Measurements from ENCODE around the gene B4GALNT3.
A peak's percentile ranks its signal among the peaks of the same experiment; 100 is the strongest.

Gene B4GALNT3

GRCh38 chr12:508795-509194, 49.1 kb downstream of the B4GALNT3 start:
- H3K4me2 ChIP-seq (ENCODE audit: low read length, poor library complexity, severe bottlenecking), result no peak overlapping the region
- H3K23ac ChIP-seq (ENCODE audit: low read length in 2 of 2), result no peak overlapping the region
- H4K91ac ChIP-seq (ENCODE audit: low read length), result peak overlapping the region; percentile 25
- DNase-seq, result no peak
- no peak overlapping the region for H2AK5ac ChIP-seq (ENCODE audit: low read length, severe bottlenecking)
- H3K18ac ChIP-seq (ENCODE audit: low read depth in 1 of 2, low read length in 2 of 2), result no peak overlapping the region
- no peak overlapping the region for H2AFZ ChIP-seq (ENCODE audit: low read depth, low read length)
- H3K4me3 ChIP-seq (ENCODE audit: insufficient read depth in 1 of 2, low read depth in 1 of 2, low read length in 2 of 2), result no peak overlapping the region
- H2BK5ac ChIP-seq (ENCODE audit: low read depth, low read length, poor library complexity, severe bottlenecking), result no peak overlapping the region
- H3K79me1 ChIP-seq (replicated peaks; ENCODE audit: low read length, poor library complexity, severe bottlenecking), result no peaks in the 10 kb centered on the region
- H2BK120ac ChIP-seq (ENCODE audit: low read depth, low read length), result no peak overlapping the region
- no peaks in the 10 kb centered on the region for H3K9me3 ChIP-seq (ENCODE audit: control insufficient read depth, low read length)
- H3K36me3 ChIP-seq (ENCODE audit: control insufficient read depth in 1 of 2, insufficient read depth in 2 of 2, low read depth in 1 of 2, low read length in 2 of 2), result no peaks in the 10 kb centered on the region
- H3K9ac ChIP-seq (ENCODE audit: low read length), result no peak overlapping the region
- H3K4me1 ChIP-seq (ENCODE audit: control insufficient read depth, insufficient read depth, low read depth, low read length), result peaks cover 18% of the 10 kb centered on the region
- H2BK12ac ChIP-seq (ENCODE audit: low read length in 2 of 2), result no peak overlapping the region
- no peak overlapping the region for H2BK15ac ChIP-seq (ENCODE audit: low read depth, poor library complexity, severe bottlenecking)
- no peak overlapping the region for H3K27ac ChIP-seq (ENCODE audit: low read length, poor library complexity, severe bottlenecking)
- WGBS, result 78% methylated on average over 5 of the region's 5 CpGs
- H4K8ac ChIP-seq (ENCODE audit: low read length), result no peak overlapping the region
- peaks cover 0 to 43% of the 10 kb centered on the region in 2 experiments for H3K27me3 ChIP-seq (ENCODE audit: control insufficient read depth in 1 of 2, insufficient read depth in 1 of 2, low read length in 2 of 2)
- no peak overlapping the region for H3K4ac ChIP-seq (ENCODE audit: low read depth in 1 of 2, low read length in 2 of 2)
- H3K14ac ChIP-seq (ENCODE audit: low read length in 2 of 2), result no peak overlapping the region

DNA sequence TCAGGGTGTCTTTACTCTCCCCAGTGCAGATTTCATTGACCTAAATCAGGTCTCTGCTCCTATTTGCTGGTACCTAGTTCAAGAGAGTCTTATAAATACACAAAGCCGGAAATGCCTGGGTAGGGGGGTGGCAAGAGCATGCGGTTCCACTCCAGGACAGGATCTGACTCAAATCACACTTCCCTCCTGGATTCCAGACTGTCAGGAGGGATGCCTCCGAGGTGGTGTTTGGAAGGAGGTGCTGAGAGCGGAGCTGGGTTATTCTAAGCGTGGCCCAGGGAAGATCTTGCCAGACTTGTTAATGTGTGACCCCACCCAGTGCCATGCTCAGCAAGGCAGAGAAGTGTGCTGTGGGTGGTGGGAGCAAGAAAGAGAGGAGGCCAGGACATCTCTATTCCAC, 49.8 kb downstream of the B4GALNT3 start:
- Histone ChIP-seq H3K9me3 (ENCODE audit: control insufficient read depth, low read length) (no peaks in the 10 kb centered on the region), H3K4me3 (ENCODE audit: insufficient read depth in 1 of 2, low read depth in 1 of 2, low read length in 2 of 2) (no peak overlapping the region), H3K36me3 (ENCODE audit: control insufficient read depth in 1 of 2, insufficient read depth in 2 of 2, low read depth in 1 of 2, low read length in 2 of 2) (no peaks in the 10 kb centered on the region), H3K4me1 (ENCODE audit: control insufficient read depth, insufficient read depth, low read depth, low read length) (peaks cover 18% of the 10 kb centered on the region), H4K91ac (ENCODE audit: low read length) (no peak overlapping the region), H3K79me1 (replicated peaks; ENCODE audit: low read length, poor library complexity, severe bottlenecking) (no peaks in the 10 kb centered on the region), H2BK15ac (ENCODE audit: low read depth, poor library complexity, severe bottlenecking) (no peak overlapping the region), H2AFZ (ENCODE audit: low read depth, low read length) (no peak overlapping the region), H3K27me3 (ENCODE audit: control insufficient read depth in 1 of 2, insufficient read depth in 1 of 2, low read length in 2 of 2) (peaks cover 0 to 40% of the 10 kb centered on the region in 2 experiments), H2AK5ac (ENCODE audit: low read length, severe bottlenecking) (no peak overlapping the region), H2BK5ac (ENCODE audit: low read depth, low read length, poor library complexity, severe bottlenecking) (no peak overlapping the region), H2BK120ac (ENCODE audit: low read depth, low read length) (no peak overlapping the region), H3K27ac (ENCODE audit: low read length, poor library complexity, severe bottlenecking) (no peak overlapping the region), H3K9ac (ENCODE audit: low read length) (no peak overlapping the region), H2BK12ac (ENCODE audit: low read length in 2 of 2) (no peak overlapping the region), H3K23ac (ENCODE audit: low read length in 2 of 2) (no peak overlapping the region), H3K14ac (ENCODE audit: low read length in 2 of 2) (no peak overlapping the region), H3K18ac (ENCODE audit: low read depth in 1 of 2, low read length in 2 of 2) (no peak overlapping the region), H4K8ac (ENCODE audit: low read length) (no peak overlapping the region), H3K4me2 (ENCODE audit: low read length, poor library complexity, severe bottlenecking) (no peak overlapping the region), H3K4ac (ENCODE audit: low read depth in 1 of 2, low read length in 2 of 2) (no peak overlapping the region)
- WGBS, result 4% methylated on average over 2 of the region's 5 CpGs
- DNase-seq, result peak; percentile 37

DNA sequence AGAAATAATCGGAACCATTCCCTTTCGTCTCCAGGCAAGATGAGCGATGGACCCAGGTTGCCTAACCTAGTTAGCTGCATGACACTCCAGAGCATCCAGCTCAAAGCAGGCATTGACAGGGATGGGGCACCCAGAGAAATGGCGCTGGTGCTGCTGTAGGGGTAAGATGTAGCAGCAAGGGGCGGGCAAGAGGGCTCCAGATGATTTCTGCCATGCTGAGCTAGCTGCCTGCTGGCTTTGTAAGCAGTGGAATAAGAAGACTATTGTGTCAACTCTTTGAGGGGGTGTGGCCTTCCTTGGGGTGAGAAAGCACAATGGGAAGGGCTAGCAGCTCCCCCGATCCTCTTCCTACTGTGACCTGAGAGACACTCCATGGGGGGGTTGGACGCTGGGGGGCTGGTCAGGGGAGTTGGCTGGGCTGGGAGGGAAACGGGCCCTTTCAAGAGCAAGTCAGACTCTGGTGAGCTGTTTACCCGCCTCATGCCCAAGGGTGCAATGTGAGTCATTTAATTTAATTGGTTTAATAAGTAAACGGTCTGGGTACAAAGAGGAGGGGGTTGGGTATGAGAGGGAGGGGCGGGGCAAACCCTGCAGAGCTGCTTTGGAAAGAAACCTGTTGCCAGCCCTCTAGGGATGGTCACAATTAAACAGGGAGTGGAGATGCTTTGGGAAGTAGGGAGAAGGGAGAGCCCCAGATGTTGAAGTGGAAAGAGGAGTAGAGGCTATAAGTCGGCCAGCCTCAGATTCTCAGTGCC, 50.5 kb downstream of the B4GALNT3 start:
- Histone ChIP-seq H3K4ac (ENCODE audit: low read depth in 1 of 2, low read length in 2 of 2) (no peak overlapping the region), H2AFZ (ENCODE audit: low read depth, low read length) (no peak overlapping the region), H3K14ac (ENCODE audit: low read length in 2 of 2) (no peak overlapping the region), H3K18ac (ENCODE audit: low read depth in 1 of 2, low read length in 2 of 2) (no peak overlapping the region), H2BK120ac (ENCODE audit: low read depth, low read length) (no peak overlapping the region), H3K4me3 (ENCODE audit: insufficient read depth in 1 of 2, low read depth in 1 of 2, low read length in 2 of 2) (no peak overlapping the region), H2AK5ac (ENCODE audit: low read length, severe bottlenecking) (no peak overlapping the region), H2BK15ac (ENCODE audit: low read depth, poor library complexity, severe bottlenecking) (no peak overlapping the region), H2BK12ac (ENCODE audit: low read length in 2 of 2) (no peak overlapping the region), H4K8ac (ENCODE audit: low read length) (no peak overlapping the region), H3K27me3 (ENCODE audit: control insufficient read depth in 1 of 2, insufficient read depth in 1 of 2, low read length in 2 of 2) (peaks cover 0 to 37% of the 10 kb centered on the region in 2 experiments), H3K36me3 (ENCODE audit: control insufficient read depth in 1 of 2, insufficient read depth in 2 of 2, low read depth in 1 of 2, low read length in 2 of 2) (no peaks in the 10 kb centered on the region), H3K23ac (ENCODE audit: low read length in 2 of 2) (no peak overlapping the region), H3K79me1 (replicated peaks; ENCODE audit: low read length, poor library complexity, severe bottlenecking) (no peaks in the 10 kb centered on the region), H4K91ac (ENCODE audit: low read length) (no peak overlapping the region), H3K9ac (ENCODE audit: low read length) (no peak overlapping the region), H3K9me3 (ENCODE audit: control insufficient read depth, low read length) (no peaks in the 10 kb centered on the region), H2BK5ac (ENCODE audit: low read depth, low read length, poor library complexity, severe bottlenecking) (no peak overlapping the region), H3K4me2 (ENCODE audit: low read length, poor library complexity, severe bottlenecking) (no peak overlapping the region), H3K4me1 (ENCODE audit: control insufficient read depth, insufficient read depth, low read depth, low read length) (peaks cover 18% of the 10 kb centered on the region), H3K27ac (ENCODE audit: low read length, poor library complexity, severe bottlenecking) (no peak overlapping the region)
- DNase-seq, result no peak
- WGBS, result 43% methylated on average over 12 of the region's 12 CpGs

DNA sequence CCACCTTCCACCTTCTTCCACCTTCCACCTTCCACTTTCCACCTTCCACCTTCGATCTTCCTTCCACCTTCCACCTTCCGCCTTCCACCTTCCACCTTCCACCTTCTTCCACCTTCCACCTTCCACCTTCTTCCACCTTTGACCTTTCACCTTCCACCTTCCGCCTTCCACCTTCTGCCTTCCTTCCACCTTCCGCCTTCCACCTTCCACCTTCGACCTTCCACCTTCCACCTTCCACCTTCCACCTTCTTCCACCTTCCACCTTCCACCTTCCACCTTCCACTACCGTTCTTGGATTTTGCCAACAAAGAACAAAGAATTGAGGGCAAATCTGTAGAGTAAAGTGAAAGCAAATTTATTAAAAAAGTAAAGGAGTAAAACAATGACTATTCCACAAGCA, 53.2 kb downstream of the B4GALNT3 start:
- DNase-seq, result no peak
- 90% methylated on average over 5 of the region's 6 CpGs for WGBS
- H3K9me3 ChIP-seq (ENCODE audit: control insufficient read depth, low read length), result no peaks in the 10 kb centered on the region
- H2AK5ac ChIP-seq (ENCODE audit: low read length, severe bottlenecking), result no peak overlapping the region
- H2BK5ac ChIP-seq (ENCODE audit: low read depth, low read length, poor library complexity, severe bottlenecking), result no peak overlapping the region
- H4K91ac ChIP-seq (ENCODE audit: low read length), result no peak overlapping the region
- H3K79me1 ChIP-seq (replicated peaks; ENCODE audit: low read length, poor library complexity, severe bottlenecking), result no peaks in the 10 kb centered on the region
- H3K23ac ChIP-seq (ENCODE audit: low read length in 2 of 2), result no peak overlapping the region
- H2BK15ac ChIP-seq (ENCODE audit: low read depth, poor library complexity, severe bottlenecking), result no peak overlapping the region
- no peaks in the 10 kb centered on the region for H3K36me3 ChIP-seq (ENCODE audit: control insufficient read depth in 1 of 2, insufficient read depth in 2 of 2, low read depth in 1 of 2, low read length in 2 of 2)
- H3K4ac ChIP-seq (ENCODE audit: low read depth in 1 of 2, low read length in 2 of 2), result no peak overlapping the region
- H3K4me2 ChIP-seq (ENCODE audit: low read length, poor library complexity, severe bottlenecking), result no peak overlapping the region
- H3K27me3 ChIP-seq (ENCODE audit: control insufficient read depth in 1 of 2, insufficient read depth in 1 of 2, low read length in 2 of 2), result peaks cover 8 to 40% of the 10 kb centered on the region in 2 experiments
- peaks cover 18% of the 10 kb centered on the region for H3K4me1 ChIP-seq (ENCODE audit: control insufficient read depth, insufficient read depth, low read depth, low read length)
- no peak overlapping the region for H4K8ac ChIP-seq (ENCODE audit: low read length)
- H3K18ac ChIP-seq (ENCODE audit: low read depth in 1 of 2, low read length in 2 of 2), result no peak overlapping the region
- H3K27ac ChIP-seq (ENCODE audit: low read length, poor library complexity, severe bottlenecking), result no peak overlapping the region
- no peak overlapping the region for H3K9ac ChIP-seq (ENCODE audit: low read length)
- H2BK120ac ChIP-seq (ENCODE audit: low read depth, low read length), result no peak overlapping the region
- H2BK12ac ChIP-seq (ENCODE audit: low read length in 2 of 2), result no peak overlapping the region
- H3K4me3 ChIP-seq (ENCODE audit: insufficient read depth in 1 of 2, low read depth in 1 of 2, low read length in 2 of 2), result no peak overlapping the region
- H2AFZ ChIP-seq (ENCODE audit: low read depth, low read length), result no peak overlapping the region
- no peak overlapping the region for H3K14ac ChIP-seq (ENCODE audit: low read length in 2 of 2)

Measured in mesenchymal stem cell (in vitro differentiated cells and primary cell).